GM13976 (cell line): Measurements from ENCODE around the gene C11orf68.
A peak's percentile ranks its signal among the peaks of the same experiment; 100 is the strongest.

Source experiments
- DNase-seq: peaks from one replicate; pipeline ENCODE4 v3.0.0; 2012; ENCODE audit warnings: low spot score
- CTCF ChIP-seq: IDR thresholded peaks from 2 replicates; pipeline ENCODE4 v1.5.1; 2012; ENCODE audit warnings: borderline replicate concordance, mild to moderate bottlenecking; ENCODE audit not compliant: insufficient read depth; ENCODE audit errors: extremely low read depth, missing control alignments, control extremely low read depth
- in situ Hi-C: fragments of 300-500 bp; cut with MboI; formaldehyde crosslinking; loops from one replicate; pipeline ENCODE4 v1.12.0; 2022; ENCODE audit warnings: low sequenced_read_pairs, mixed read lengths, inconsistent platforms; ENCODE audit not compliant: unreplicated experiment

The C11orf68 gene

GRCh38 chr11:65880027-65880426 is 38.8 kb downstream of the C11orf68 start:
- no peak for TF ChIP-seq CTCF
- DNase-seq: no peak
- in situ Hi-C loops: loop anchor here (5.0 kb wide), 1 partner anchor 107 kb away; no protein-coding TSS in a partner anchor

- in situ Hi-C loops: loop anchor here (5.0 kb wide), 1 partner anchor 108 kb away; no protein-coding TSS in a partner anchor
- no peak for TF ChIP-seq CTCF
- no peak for DNase-seq
Measured at GRCh38 chr11:65879617-65880016, 39.2 kb downstream of the C11orf68 start, which contains the start of gene CTSW. Gene CTSW, plus strand, starts transcription at chr11:65879837. Its CDS starts 18 bp downstream, at chr11:65879855.

GRCh38 chr11:65873318-65874156 is 45.3 kb downstream of the C11orf68 start:
- in situ Hi-C loops: no loop called here
- peak; percentile 98 for DNase-seq
- TF ChIP-seq CTCF: no peak

GRCh38 chr11:65872586-65873317 is 46.1 kb downstream of the C11orf68 start, which contains the start of gene EFEMP2:
Gene EFEMP2, minus strand, starts transcription at chr11:65872800. Its CDS starts 446 bp downstream, at chr11:65872354.
- no peak for TF ChIP-seq CTCF
- in situ Hi-C loops: no loop called here
- no peak for DNase-seq

- in situ Hi-C loops: no loop called here
- no peak for TF ChIP-seq CTCF
- no peak for DNase-seq
Measured at GRCh38 chr11:65871811-65872548, 46.9 kb downstream of the C11orf68 start.

- in situ Hi-C loops: no loop called here
- DNase-seq: no peak
- TF ChIP-seq CTCF: no peak
Measured at GRCh38 chr11:65870706-65871681, 47.9 kb downstream of the C11orf68 start.
